Fibroblast of mammary gland (primary cell): ENCODE results near the gene MINDY2.

ENCODE experiments used
- DNase-seq: peaks from one replicate; pipeline ENCODE4 v3.0.0-alpha.2; 2010; ENCODE audit warnings: low read depth
- H3K4me3 ChIP-seq: 2 replicates; pipeline ENCODE4 v1.5.1; 2011; ENCODE audit warnings: low read depth, mild to moderate bottlenecking, low read length, moderate library complexity; ENCODE audit not compliant: control insufficient read depth
- CTCF ChIP-seq: conservative IDR thresholded peaks from 2 replicates; pipeline ENCODE4 v1.5.1; 2011; ENCODE audit warnings: low read depth, low read length, inconsistent platforms; ENCODE audit not compliant: control insufficient read depth, insufficient read depth

The MINDY2 gene

GRCh38 chr15:58749532-58750337 lies 21.4 kb upstream of the MINDY2 start, which contains the start of gene ADAM10:
ADAM10 (minus strand) TSS chr15:58749707; CDS start chr15:58749534, 173 bp downstream.
- H3K4me3 ChIP-seq, result peak within 1 kb of the TSS; percentile 76
- no peak for TF ChIP-seq CTCF
- peak; percentile 98 for DNase-seq

- no peak overlapping the region for H3K4me3 ChIP-seq
- DNase-seq, result no peak
- TF ChIP-seq CTCF, result no peak
Measured at GRCh38 chr15:58752716-58753115, 18.4 kb upstream of the MINDY2 start.

GRCh38 chr15:58755350-58755749 lies 15.8 kb upstream of the MINDY2 start:
- H3K4me3 ChIP-seq, result no peak overlapping the region
- DNase-seq, result no peak
- TF ChIP-seq CTCF, result no peak

- H3K4me3 ChIP-seq, result no peak overlapping the region
- no peak for TF ChIP-seq CTCF
- peak; percentile 25 for DNase-seq
Measured at GRCh38 chr15:58755956-58756355, 15.1 kb upstream of the MINDY2 start.

- peak; percentile 35 for TF ChIP-seq CTCF
- no peak overlapping the region for H3K4me3 ChIP-seq
- peak; percentile 49 for DNase-seq
Measured at GRCh38 chr15:58758141-58758540, 13.0 kb upstream of the MINDY2 start.

- TF ChIP-seq CTCF, result no peak
- no peak for DNase-seq
Measured at GRCh38 chr15:58760385-58761009, 10.6 kb upstream of the MINDY2 start.

More at GRCh38 chr15:58760385-58761009, 10.6 kb upstream of the MINDY2 start:
- no peak overlapping the region for H3K4me3 ChIP-seq
